ENCODE results near the gene LIPI. TPM values are rescaled to one million over a fixed set of nuclear protein-coding genes. Genes with fewer than 3 reads are reported as not detected.
A peak's percentile ranks its signal among the peaks of the same experiment; 100 is the strongest.
"Not testable (repeated sequence)": the region's sequence is repeated elsewhere in the genome, so short reads cannot be mapped to it uniquely, and the experiment has no call there.

The LIPI gene
- total RNA-seq, 2 donors from 2014 or later, result not detected

GRCh38 chr21:14070049-14070893 is 140.5 kb downstream of the LIPI start:
- intact Hi-C loops (cut with DNase I), result no loop called here
- ATAC-seq (no peak), DNase-seq (peak in 1 of 4 donors; percentile 7)
- H3K4me3 ChIP-seq, result no peak overlapping the region
- no peaks in the 10 kb centered on the region for H3K27me3 ChIP-seq
- H3K4me1 ChIP-seq, result no peaks in the 10 kb centered on the region
- H3K36me3 ChIP-seq (replicated peaks in 1 of 2; ENCODE audit: insufficient read depth in 1 of 2, low read depth in 2 of 2), result no peaks in the 10 kb centered on the region
- H3K9me3 ChIP-seq, result no peaks in the 10 kb centered on the region
- H3K27ac ChIP-seq, result no peak overlapping the region
- WGBS, 2 donors, result 94% methylated on average over 38 to 42 of the region's 46 CpGs
- TF ChIP-seq CTCF (IDR thresholded peaks at IDR 0.05) (no peak), POLR2A (IDR thresholded peaks at IDR 0.05) (no peak)

- TF ChIP-seq POLR2A (IDR thresholded peaks at IDR 0.05), result no peak
- no peak for TF ChIP-seq CTCF (IDR thresholded peaks at IDR 0.05)
- H3K27me3 ChIP-seq, result no peaks in the 10 kb centered on the region
- WGBS, 2 donors, result 96 to 99% methylated on average over 29 of the region's 29 CpGs
- DNase-seq (no peak), ATAC-seq (no peak)
- no peaks in the 10 kb centered on the region for H3K9me3 ChIP-seq
- H3K4me3 ChIP-seq, result no peak overlapping the region
- no peaks in the 10 kb centered on the region for H3K4me1 ChIP-seq
- H3K36me3 ChIP-seq (replicated peaks in 1 of 2; ENCODE audit: insufficient read depth in 1 of 2, low read depth in 2 of 2), result no peaks in the 10 kb centered on the region
- no peak overlapping the region for H3K27ac ChIP-seq
- intact Hi-C loops (cut with DNase I), result no loop called here
Observed at GRCh38 chr21:14064296-14064645, 146.5 kb downstream of the LIPI start.

GRCh38 chr21:14063620-14064295 is 147.0 kb downstream of the LIPI start:
- H3K4me1 ChIP-seq; H3K4me3 ChIP-seq; H3K9me3 ChIP-seq; H3K36me3 ChIP-seq (replicated peaks in 1 of 2; ENCODE audit: insufficient read depth in 1 of 2, low read depth in 2 of 2); H3K27me3 ChIP-seq; H3K27ac ChIP-seq; ATAC-seq; intact Hi-C loops (cut with DNase I): not testable (repeated sequence)
- WGBS, 2 donors, result 94 to 96% methylated on average over 22 to 53 of the region's 57 CpGs
- DNase-seq, result peak in 1 of 4 donors; percentile 10

GRCh38 chr21:14062684-14063083 is 148.1 kb downstream of the LIPI start:
- H3K4me1 ChIP-seq; H3K27me3 ChIP-seq; DNase-seq; ATAC-seq; H3K36me3 ChIP-seq (replicated peaks in 1 of 2; ENCODE audit: insufficient read depth in 1 of 2, low read depth in 2 of 2); H3K9me3 ChIP-seq; H3K4me3 ChIP-seq; intact Hi-C loops (cut with DNase I); H3K27ac ChIP-seq: not testable (repeated sequence)
- 95 to 100% methylated on average over 3 to 10 of the region's 19 CpGs for WGBS, 2 donors

GRCh38 chr21:14061820-14062219 is 148.9 kb downstream of the LIPI start:
- ATAC-seq, result not testable (repeated sequence)

GRCh38 chr21:14058995-14059627 is 151.6 kb downstream of the LIPI start:
- DNase-seq; intact Hi-C loops (cut with DNase I); H3K27ac ChIP-seq; H3K9me3 ChIP-seq; ATAC-seq; H3K27me3 ChIP-seq; H3K4me3 ChIP-seq; H3K36me3 ChIP-seq (replicated peaks in 1 of 2; ENCODE audit: insufficient read depth in 1 of 2, low read depth in 2 of 2); H3K4me1 ChIP-seq: not testable (repeated sequence)
- WGBS, 2 donors, result 95% methylated on average over 12 of the region's 12 CpGs; no CpG with 5 or more reads in 1 of the 2 donors

More at GRCh38 chr21:14061820-14062219, 148.9 kb downstream of the LIPI start:
- H3K9me3 ChIP-seq; H3K4me3 ChIP-seq; H3K36me3 ChIP-seq (replicated peaks in 1 of 2; ENCODE audit: insufficient read depth in 1 of 2, low read depth in 2 of 2); H3K27ac ChIP-seq; H3K27me3 ChIP-seq; H3K4me1 ChIP-seq; DNase-seq; intact Hi-C loops (cut with DNase I): not testable (repeated sequence)
- WGBS, 2 donors, result 96 to 99% methylated on average over 7 to 9 of the region's 10 CpGs

Small RNAs within 50 kb of the gene (small RNA-seq; reads per million reads assigned to genes)
- gene RF01518 (not detected), gene RNA5SP488 (not detected)

Other genes starting within 250 kb of the LIPI start
- gene RBM11, start 5.2 kb upstream of the LIPI start, total RNA-seq, result under 1 TPM in 1 of 2 donors, not detected in 1; 0.52 TPM
- gene HSPA13, start 172.2 kb upstream of the LIPI start, total RNA-seq, result 10 to 100 TPM; 10.2 to 11.2 TPM

Data from body of pancreas (tissue), 4 donors.